IMR-90 (cell line): Measurements from ENCODE around the gene TEKT5. TPM values are rescaled to one million over a fixed set of nuclear protein-coding genes. Genes with fewer than 3 reads are reported as not detected.

ENCODE experiments used
- ATAC-seq: fragments of 200-7000 bp; cut with Tn5 transposase; 2 replicates; pipeline ENCODE4 v1.9.1; 2020; ENCODE audit warnings: low read depth, mild to moderate bottlenecking, moderate library complexity
- BruUV-seq: library from RNA; stranded (reverse); fragments of 400-500 nt; replicated peaks from 2 replicates; lab custom pipeline; 2021; lab: Mats Ljungman, UMichigan
- CTCF ChIA-PET: fragments of 300-600 bp; formaldehyde crosslinking; extraction: SDS; loops from one replicate; lab custom pipeline; 2021; ENCODE audit warnings: antibody characterized with exemption; lab: Yijun Ruan, JAX
- POLR2A ChIA-PET: fragments of 300-600 bp; sonication (Branson Sonifier 250); formaldehyde crosslinking; loops from one replicate; lab custom pipeline; 2022; ENCODE audit warnings: antibody characterized with exemption; ENCODE audit not compliant: unreplicated experiment; lab: Charles Lee
- DNase-seq: peaks from one replicate; pipeline ENCODE4 v3.0.0; 2013
- H2AFZ ChIP-seq: replicated peaks from 2 replicates; pipeline ENCODE3; 2013; ENCODE audit warnings: low read length, mild to moderate bottlenecking; ENCODE audit not compliant: poor library complexity
- H2AK5ac ChIP-seq: 2 replicates; pipeline ENCODE4 v1.6.1; 2013; ENCODE audit warnings: low read depth, low read length, inconsistent platforms
- H2AK9ac ChIP-seq: replicated peaks from 2 replicates; pipeline ENCODE3; 2013; ENCODE audit warnings: mild to moderate bottlenecking, low read depth, low read length, moderate library complexity; ENCODE audit not compliant: poor library complexity
- H2BK120ac ChIP-seq: 2 replicates; pipeline ENCODE4 v1.6.1; 2013; ENCODE audit warnings: low read depth, low read length, inconsistent platforms
- H2BK15ac ChIP-seq: 3 replicates; pipeline ENCODE4 v1.6.1; 2013; ENCODE audit warnings: low read depth, low read length, inconsistent platforms
- H2BK20ac ChIP-seq: 2 replicates; pipeline ENCODE4 v1.6.1; 2013; ENCODE audit warnings: low read depth, mild to moderate bottlenecking, inconsistent platforms, low read length, moderate library complexity
- H2BK5ac ChIP-seq: 2 replicates; pipeline ENCODE4 v1.6.1; 2013; ENCODE audit warnings: mild to moderate bottlenecking, low read depth, low read length, inconsistent platforms; ENCODE audit not compliant: poor library complexity, severe bottlenecking
- H3K14ac ChIP-seq: replicated peaks from 2 replicates; pipeline ENCODE4 v1.6.1; 2013; ENCODE audit warnings: low read depth, low read length, inconsistent platforms
- H3K18ac ChIP-seq: 2 replicates; pipeline ENCODE4 v1.6.1; 2013; ENCODE audit warnings: low read depth, low read length, control low read depth
- H3K23ac ChIP-seq: 2 replicates; pipeline ENCODE4 v1.6.1; 2013; ENCODE audit warnings: low read depth, low read length, inconsistent platforms
- H3K27ac ChIP-seq: 2 replicates; pipeline ENCODE4 v1.5.1; 2013; ENCODE audit warnings: mild to moderate bottlenecking, control low read depth, low read length; ENCODE audit not compliant: insufficient read depth
- H3K27me3 ChIP-seq: 2 replicates; pipeline ENCODE4 v1.6.1; 2013; ENCODE audit warnings: low read length; ENCODE audit not compliant: control insufficient read depth, insufficient read depth
- H3K36me3 ChIP-seq: 2 replicates; pipeline ENCODE4 v1.6.1; 2013; ENCODE audit warnings: low read length, mixed read lengths; ENCODE audit not compliant: control insufficient read depth, insufficient read depth
- H3K4ac ChIP-seq: 2 replicates; pipeline ENCODE4 v1.6.1; 2013; ENCODE audit warnings: low read depth, low read length, inconsistent platforms
- H3K4me1 ChIP-seq: 2 replicates; pipeline ENCODE4 v1.6.1; 2013; ENCODE audit warnings: low read length, mixed read lengths; ENCODE audit not compliant: control insufficient read depth, insufficient read depth
- H3K4me2 ChIP-seq: 2 replicates; pipeline ENCODE4 v1.6.1; 2013; ENCODE audit warnings: low read depth, mild to moderate bottlenecking, control low read depth, low read length, moderate library complexity
- H3K4me3 ChIP-seq: 2 replicates; pipeline ENCODE4 v1.5.1; 2013; ENCODE audit warnings: low read depth, mild to moderate bottlenecking, control low read depth, low read length, moderate library complexity; ENCODE audit not compliant: insufficient read depth
- H3K56ac ChIP-seq: 2 replicates; pipeline ENCODE4 v1.6.1; 2013; ENCODE audit warnings: low read length, inconsistent platforms; ENCODE audit not compliant: insufficient read depth; ENCODE audit errors: extremely low read depth
- H3K79me1 ChIP-seq, 2 experiments: 2 replicates each; pipeline ENCODE4 v1.6.1; 2013; ENCODE audit warnings: low read length in 2 of 2, inconsistent platforms in 1 of 2, low read depth in 1 of 2
- H3K9ac ChIP-seq: 2 replicates; pipeline ENCODE4 v1.6.1; 2013; ENCODE audit warnings: low read depth, low read length, control low read depth
- H3K9me1 ChIP-seq: 2 replicates; pipeline ENCODE4 v1.6.1; 2013; ENCODE audit warnings: low read length, inconsistent platforms; ENCODE audit not compliant: insufficient read depth
- H3K9me3 ChIP-seq: 2 replicates; pipeline ENCODE4 v1.6.1; 2013; ENCODE audit warnings: low read length; ENCODE audit not compliant: control insufficient read depth, insufficient read depth
- H4K20me1 ChIP-seq: 2 replicates; pipeline ENCODE4 v1.6.1; 2013; ENCODE audit warnings: low read length, inconsistent platforms; ENCODE audit not compliant: insufficient read depth
- H4K5ac ChIP-seq: 2 replicates; pipeline ENCODE4 v1.6.1; 2013; ENCODE audit warnings: mild to moderate bottlenecking, low read depth, low read length, control low read depth
- H4K8ac ChIP-seq, 2 experiments: 2 replicates each; pipeline ENCODE4 v1.6.1; 2013; ENCODE audit warnings: low read depth in 2 of 2, low read length in 2 of 2, control low read depth in 1 of 2, inconsistent platforms in 1 of 2
- H4K91ac ChIP-seq: 2 replicates; pipeline ENCODE4 v1.6.1; 2013; ENCODE audit warnings: low read depth, low read length, inconsistent platforms; ENCODE audit not compliant: insufficient read depth
- BHLHE40 ChIP-seq: fragments of 150-350 bp; IDR thresholded peaks from 2 replicates; pipeline ENCODE4 v1.6.1; 2016; ENCODE audit warnings: mild to moderate bottlenecking, low read depth, low read length
- CEBPB ChIP-seq: IDR thresholded peaks from 2 replicates; pipeline ENCODE4 v1.6.1; 2012; ENCODE audit warnings: low read depth, low read length, improper control_type of control experiment
- CHD1 ChIP-seq: IDR thresholded peaks from 2 replicates; pipeline ENCODE4 v1.6.1; 2012; ENCODE audit warnings: low read depth, low read length, improper control_type of control experiment
- CTCF ChIP-seq: conservative IDR thresholded peaks from 2 replicates; pipeline ENCODE4 v1.5.1; 2012; ENCODE audit warnings: mild to moderate bottlenecking, low read depth, low read length, improper control_type of control experiment
- ELK1 ChIP-seq: fragments of 150-350 bp; IDR thresholded peaks from 2 replicates; pipeline ENCODE4 v1.6.1; 2016; ENCODE audit warnings: low read depth, mild to moderate bottlenecking, low read length, moderate library complexity, borderline replicate concordance
- FOS ChIP-seq: fragments of 150-350 bp; IDR thresholded peaks from 2 replicates; pipeline ENCODE4 v1.6.1; 2016; ENCODE audit warnings: low read depth, low read length
- MAFK ChIP-seq: IDR thresholded peaks from 2 replicates; pipeline ENCODE4 v1.6.1; 2012; ENCODE audit warnings: low read depth, low read length, improper control_type of control experiment
- MAZ ChIP-seq: IDR thresholded peaks from 2 replicates; pipeline ENCODE4 v1.6.1; 2012; ENCODE audit warnings: low read depth, mild to moderate bottlenecking, low read length, improper control_type of control experiment, moderate library complexity, borderline replicate concordance
- NFE2L2 ChIP-seq: fragments of 150-350 bp; IDR thresholded peaks from 2 replicates; pipeline ENCODE4 v1.6.1; 2016; ENCODE audit warnings: low read depth, mild to moderate bottlenecking, low read length
- POLR2A ChIP-seq: IDR thresholded peaks from 2 replicates; pipeline ENCODE4 v1.6.1; 2012; ENCODE audit warnings: mild to moderate bottlenecking, low read depth, low read length
- RAD21 ChIP-seq: IDR thresholded peaks from 2 replicates; pipeline ENCODE4 v1.6.1; 2012; ENCODE audit warnings: low read length, improper control_type of control experiment
- RFX5 ChIP-seq: IDR thresholded peaks from 2 replicates; pipeline ENCODE4 v1.8.0; 2012; ENCODE audit warnings: low read depth, mild to moderate bottlenecking, low read length, moderate library complexity
- WGBS, 2 experiments: methylation state at CpG; one replicate each; pipeline versions ENCODE4 v1.1.5 to v1.1.7; 2013; ENCODE audit warnings: missing lambda C conversion rate in 2 of 2; ENCODE audit not compliant: insufficient read length in 1 of 2; ENCODE audit errors: extremely low coverage in 2 of 2; 5-methylcytosine and 5-hydroxymethylcytosine counted together
- dilution Hi-C: fragments of 300-500 bp; cut with HindIII; formaldehyde crosslinking; loops from one replicate; pipeline ENCODE4 v1.14.3; 2018; ENCODE audit warnings: low sequenced_read_pairs; ENCODE audit not compliant: unreplicated experiment
- in situ Hi-C: fragments of 300-500 bp; cut with MboI; formaldehyde crosslinking; loops from 3 replicates; pipeline ENCODE4 v1.14.3; 2019; ENCODE audit warnings: low sequenced_read_pairs, inconsistent platforms, mixed read lengths
- intact Hi-C: fragments of 100-400 bp; cut with micrococcal nuclease; formaldehyde crosslinking; loops from 2 replicates; pipeline ENCODE4 v1.10.0; 2022
- polyA plus RNA-seq, 3 experiments: library from polyadenylated mRNA; depleted of rRNA; stranded (reverse); fragments of >200 nt; gene quantifications; 2 replicates each; pipeline ENCODE4 v1.2.3, GENCODE V29; 2012; ENCODE audit warnings: low replicate concordance in 1 of 3
- total RNA-seq: library from RNA; depleted of rRNA; stranded (reverse); fragments of >200 nt; gene quantifications from 2 replicates; pipeline ENCODE4 v1.2.3, GENCODE V29; 2012
- TF ChIP-seq, protein P1 (sequence below): fragments of 150-350 bp; IDR thresholded peaks from 2 replicates; pipeline ENCODE4 v1.6.1; 2017; ENCODE audit warnings: mild to moderate bottlenecking, antibody characterized with exemption, low read length, low read depth

The TEKT5 gene
- total and polyA plus RNA-seq, 2 of the 4 experiments (the other 2 are of a cell fraction), result 0.17 TPM; not detected in 1

GRCh38 chr16:10613785-10614485, 80.8 kb downstream of the TEKT5 start:
- no peak overlapping the region for H4K8ac ChIP-seq
- H3K79me1 ChIP-seq, result no peaks in the 10 kb centered on the region
- H2AK9ac ChIP-seq, result no peak overlapping the region
- WGBS, 2 experiments, result no CpG with 5 or more reads among the region's 6 CpGs
- H3K9me3 ChIP-seq, result no peaks in the 10 kb centered on the region
- H3K14ac ChIP-seq, result no peak overlapping the region
- no peak overlapping the region for H3K4me3 ChIP-seq
- no peak overlapping the region for H2BK5ac ChIP-seq
- H4K5ac ChIP-seq, result no peak overlapping the region
- H3K9ac ChIP-seq, result no peak overlapping the region
- ChIA-PET POLR2A (no interaction called here), CTCF (no interaction called here)
- H3K23ac ChIP-seq, result no peak overlapping the region
- DNase-seq (no peak), ATAC-seq (no peak)
- H2AK5ac ChIP-seq, result no peak overlapping the region
- peaks cover 8% of the 10 kb centered on the region for H3K4me1 ChIP-seq
- H3K36me3 ChIP-seq, result no peaks in the 10 kb centered on the region
- no peak overlapping the region for H3K56ac ChIP-seq
- BruUV-seq, result no TSS peak
- dilution Hi-C loops (no loop called here), intact Hi-C loops (no loop called here), in situ Hi-C loops (no loop called here)
- H3K27ac ChIP-seq, result no peak overlapping the region
- TF ChIP-seq CHD1 (no peak), BHLHE40 (no peak), MAFK (no peak), CTCF (no peak), CEBPB (no peak), POLR2A (no peak), RAD21 (no peak), MAZ (no peak), RFX5 (no peak), ELK1 (no peak), FOS (no peak), NFE2L2 (no peak)
- TF ChIP-seq, protein P1, sequence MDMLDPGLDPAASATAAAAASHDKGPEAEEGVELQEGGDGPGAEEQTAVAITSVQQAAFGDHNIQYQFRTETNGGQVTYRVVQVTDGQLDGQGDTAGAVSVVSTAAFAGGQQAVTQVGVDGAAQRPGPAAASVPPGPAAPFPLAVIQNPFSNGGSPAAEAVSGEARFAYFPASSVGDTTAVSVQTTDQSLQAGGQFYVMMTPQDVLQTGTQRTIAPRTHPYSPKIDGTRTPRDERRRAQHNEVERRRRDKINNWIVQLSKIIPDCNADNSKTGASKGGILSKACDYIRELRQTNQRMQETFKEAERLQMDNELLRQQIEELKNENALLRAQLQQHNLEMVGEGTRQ, result no peak
- H4K20me1 ChIP-seq, result no peaks in the 10 kb centered on the region
- H4K91ac ChIP-seq, result no peak overlapping the region
- H3K4me2 ChIP-seq, result no peak overlapping the region
- H2BK15ac ChIP-seq, result no peak overlapping the region
- no peaks in the 10 kb centered on the region for H3K9me1 ChIP-seq
- no peak overlapping the region for H3K4ac ChIP-seq
- no peak overlapping the region for H2AFZ ChIP-seq
- H3K18ac ChIP-seq, result no peak overlapping the region
- no peak overlapping the region for H2BK120ac ChIP-seq
- H2BK20ac ChIP-seq, result no peak overlapping the region
- peaks cover 5% of the 10 kb centered on the region; the same call in 1 of the 2 replicates for H3K27me3 ChIP-seq
